K562 (cell line): Measurements from ENCODE around the gene CCDC158. TPM values are rescaled to one million over a fixed set of nuclear protein-coding genes. Genes with fewer than 3 reads are reported as not detected.

Experiments used
- ATF1 ChIP-seq, 2 experiments: fragments of 450-650 bp in 1 of 2; IDR thresholded peaks; 2 replicates each; pipeline ENCODE4 v1.6.1; 2016; ENCODE audit warnings: missing compliant biosample characterization in 1 of 2, missing genetic modification characterization in 1 of 2
- ELF4 ChIP-seq: fragments of 450-650 bp; formaldehyde crosslinking; IDR thresholded peaks from 2 replicates; pipeline ENCODE4 v1.4.0; 2022; ENCODE audit warnings: missing genetic modification characterization
- ETS1 ChIP-seq: conservative IDR thresholded peaks from 2 replicates; pipeline ENCODE4 v1.6.1; 2011; ENCODE audit warnings: low read depth, mild to moderate bottlenecking, low read length; ENCODE audit not compliant: control insufficient read depth
- FOXM1 ChIP-seq, 2 experiments: fragments of 450-650 bp in 1 of 2; sonication (generic) in 1 of 2; formaldehyde crosslinking in 1 of 2; IDR thresholded peaks; 2 replicates each; pipeline versions ENCODE4 v1.6.1 to v1.9.0; 2017 to 2022; ENCODE audit warnings: low read depth in 2 of 2, mild to moderate bottlenecking in 2 of 2, missing genetic modification reagents in 1 of 2, moderate library complexity in 1 of 2
- HDAC3 ChIP-seq: fragments of 450-650 bp; IDR thresholded peaks from 2 replicates; pipeline ENCODE4 v1.6.1; 2018; ENCODE audit warnings: borderline replicate concordance, mild to moderate bottlenecking, moderate library complexity; ENCODE audit not compliant: partially characterized antibody
- JUND ChIP-seq, 2 experiments: IDR thresholded peaks; 2 replicates in 1 of 2; 3 replicates in 1 of 2; pipeline ENCODE4 v1.6.1; 2011; ENCODE audit warnings: borderline replicate concordance in 2 of 2, low read depth in 2 of 2, low read length in 2 of 2, improper control_type of control experiment in 1 of 2, missing biosample characterization in 1 of 2, missing genetic modification characterization in 1 of 2, missing genetic modification reagents in 1 of 2
- KDM5B ChIP-seq: fragments of 200-600 bp; sonication (generic); IDR thresholded peaks from 2 replicates; pipeline ENCODE4 v1.6.1; 2012; ENCODE audit warnings: low read depth, mild to moderate bottlenecking, moderate library complexity, low read length, control low read depth, inconsistent platforms; ENCODE audit not compliant: insufficient replicate concordance
- MYC ChIP-seq, 2 experiments: fragments of 250-450 bp in 1 of 2; sonication (Bioruptor Pico) in 1 of 2; IDR thresholded peaks; 2 replicates each; pipeline versions ENCODE4 v1.5.1 to v1.6.1; 2012 to 2021; ENCODE audit warnings: low read depth in 2 of 2, borderline replicate concordance in 1 of 2, improper control_type of control experiment in 1 of 2, low read length in 1 of 2, mild to moderate bottlenecking in 1 of 2, moderate library complexity in 1 of 2
- NCOA1 ChIP-seq: fragments of 450-650 bp; IDR thresholded peaks from 2 replicates; pipeline ENCODE4 v1.6.1; 2016; ENCODE audit warnings: low read depth
- NR2F6 ChIP-seq: fragments of 450-650 bp; formaldehyde crosslinking; IDR thresholded peaks from 2 replicates; pipeline ENCODE4 v1.4.0; 2020; ENCODE audit warnings: mild to moderate bottlenecking
- RBM34 ChIP-seq: fragments of 200-400 bp; formaldehyde crosslinking; IDR thresholded peaks from 2 replicates; pipeline ENCODE4 v1.6.1; 2018; ENCODE audit warnings: low read length, borderline replicate concordance; ENCODE audit not compliant: insufficient read depth
- SMARCB1 ChIP-seq: IDR thresholded peaks from 2 replicates; pipeline ENCODE4 v1.6.1; 2011; ENCODE audit warnings: improper control_type of control experiment, low read depth; ENCODE audit not compliant: insufficient read length
- SMC3 ChIP-seq: conservative IDR thresholded peaks from 2 replicates; pipeline ENCODE4 v1.6.1; 2011; ENCODE audit warnings: low read depth, low read length, improper control_type of control experiment; ENCODE audit not compliant: insufficient read depth
- SP2 ChIP-seq: IDR thresholded peaks from 2 replicates; pipeline ENCODE4 v1.6.1; 2011; ENCODE audit warnings: mild to moderate bottlenecking, low read depth, low read length, moderate library complexity; ENCODE audit not compliant: poor library complexity, severe bottlenecking; ENCODE audit errors: extremely low read depth
- SPI1 ChIP-seq: IDR thresholded peaks from 2 replicates; pipeline ENCODE4 v1.6.1; 2011; ENCODE audit warnings: low read depth, low read length, control low read depth, borderline replicate concordance
- SREBF2 ChIP-seq: sonication (generic); formaldehyde crosslinking; IDR thresholded peaks from 2 replicates; pipeline ENCODE4 v1.4.0; 2020; ENCODE audit warnings: mild to moderate bottlenecking, missing genetic modification reagents
- TBP ChIP-seq: optimal IDR thresholded peaks from 2 replicates; pipeline ENCODE3; 2011; ENCODE audit warnings: low read depth, low read length, improper control_type of control experiment
- WHSC1 ChIP-seq: IDR thresholded peaks from one replicate; pipeline ENCODE4 v1.6.1; 2012; ENCODE audit warnings: low read length, control low read depth, inconsistent platforms
- ZFP36 ChIP-seq: fragments of 150-350 bp; IDR thresholded peaks from 2 replicates; pipeline ENCODE4 v1.6.1; 2018; ENCODE audit warnings: low read length, low read depth; ENCODE audit not compliant: partially characterized antibody
- ZFX ChIP-seq: sonication (generic); formaldehyde crosslinking; IDR thresholded peaks from 2 replicates; pipeline ENCODE4 v1.8.0; 2022; ENCODE audit warnings: mild to moderate bottlenecking, missing genetic modification reagents, moderate library complexity
- ZNF431 ChIP-seq: sonication (generic); formaldehyde crosslinking; IDR thresholded peaks from 2 replicates; pipeline ENCODE4 v1.8.0; 2022; ENCODE audit warnings: mild to moderate bottlenecking, missing genetic modification reagents
- ZNF696 ChIP-seq: fragments of 250-450 bp; sonication (Bioruptor Pico); conservative IDR thresholded peaks from 2 replicates; pipeline ENCODE4 v1.4.0; 2020; ENCODE audit warnings: mild to moderate bottlenecking, moderate library complexity
- polyA plus RNA-seq, 8 experiments: library from polyadenylated mRNA; depleted of rRNA in 4 of 8; stranded (reverse) in 5 of 8; unstranded in 3 of 8; fragments of >200 nt; fragmentation: Nextera tagmentation in 2 of 8; fragmentation: Illumina TruSeq in 1 of 8; extraction: Ambion mirVana in 2 of 8; extraction: Trizol in 1 of 8; gene quantifications; 2 replicates each; pipeline versions ENCODE4 v1.2.1 to v1.2.3, GENCODE V29; 2011 to 2014; ENCODE audit warnings: inconsistent platforms in 1 of 8, missing spikeins in 1 of 8
- total RNA-seq, 7 experiments: library from RNA; depleted of rRNA in 6 of 7; stranded (reverse); fragments of >200 nt in 6 of 7; fragmentation: Illumina TruSeq in 2 of 7; extraction: Trizol in 2 of 7; gene quantifications; 2 replicates each; pipeline versions ENCODE4 v1.2.1 to v1.2.3, GENCODE V29; 2011 to 2021; ENCODE audit warnings: low replicate concordance in 1 of 7
- TF ChIP-seq, protein P1 (sequence below): sonication (generic); IDR thresholded peaks from 2 replicates; pipeline ENCODE4 v1.6.1; 2016
- TF ChIP-seq, protein P2 (sequence below): fragments of 250-450 bp; sonication (Bioruptor Pico); IDR thresholded peaks from 2 replicates; pipeline ENCODE4 v1.5.0; 2020; ENCODE audit warnings: mild to moderate bottlenecking, borderline replicate concordance

CCDC158 gene
- total and polyA plus RNA-seq, 9 of the 15 experiments (the other 6 are each of a cell fraction or from before 2014, with no cell fraction given): not detected

- TF ChIP-seq, protein P1, sequence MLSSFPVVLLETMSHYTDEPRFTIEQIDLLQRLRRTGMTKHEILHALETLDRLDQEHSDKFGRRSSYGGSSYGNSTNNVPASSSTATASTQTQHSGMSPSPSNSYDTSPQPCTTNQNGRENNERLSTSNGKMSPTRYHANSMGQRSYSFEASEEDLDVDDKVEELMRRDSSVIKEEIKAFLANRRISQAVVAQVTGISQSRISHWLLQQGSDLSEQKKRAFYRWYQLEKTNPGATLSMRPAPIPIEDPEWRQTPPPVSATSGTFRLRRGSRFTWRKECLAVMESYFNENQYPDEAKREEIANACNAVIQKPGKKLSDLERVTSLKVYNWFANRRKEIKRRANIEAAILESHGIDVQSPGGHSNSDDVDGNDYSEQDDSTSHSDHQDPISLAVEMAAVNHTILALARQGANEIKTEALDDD: peak; percentile 67
- TF ChIP-seq NR2F6 (CRISPR knock-in tag) (no peak), ZFP36 (no peak), SMARCB1 (no peak), MYC (IDR thresholded peaks at IDR 0.05; ENCODE audit: low read depth, low read length) (no peak), MYC (CRISPR knock-in tag; IDR thresholded peaks at IDR 0.05; ENCODE audit: borderline replicate concordance, low read depth) (no peak), SMC3 (no peak), ELF4 (no peak), ETS1 (no peak), ZFX (CRISPR knock-in tag) (peak; percentile 48; the same call in 1 of the 2 replicates), ZNF696 (CRISPR knock-in tag) (no peak), TBP (no peak), ATF1 (CRISPR knock-in tag; IDR thresholded peaks at IDR 0.05) (no peak), ATF1 (tag; IDR thresholded peaks at IDR 0.05) (no peak), HDAC3 (peak; percentile 29), RBM34 (no peak), ZNF431 (CRISPR knock-in tag) (no peak), SPI1 (no peak), SREBF2 (CRISPR knock-in tag) (no peak), JUND (IDR thresholded peaks at IDR 0.05; ENCODE audit: borderline replicate concordance, low read depth, low read length) (peak; percentile 98), JUND (tag; IDR thresholded peaks at IDR 0.05; ENCODE audit: borderline replicate concordance, low read depth, low read length) (peak; percentile 98), NCOA1 (no peak), KDM5B (no peak), FOXM1 (IDR thresholded peaks at IDR 0.05; ENCODE audit: low read depth) (no peak), FOXM1 (CRISPR knock-in tag; IDR thresholded peaks at IDR 0.05; ENCODE audit: low read depth) (no peak), WHSC1 (no peak), SP2 (no peak)
- TF ChIP-seq, protein P2, sequence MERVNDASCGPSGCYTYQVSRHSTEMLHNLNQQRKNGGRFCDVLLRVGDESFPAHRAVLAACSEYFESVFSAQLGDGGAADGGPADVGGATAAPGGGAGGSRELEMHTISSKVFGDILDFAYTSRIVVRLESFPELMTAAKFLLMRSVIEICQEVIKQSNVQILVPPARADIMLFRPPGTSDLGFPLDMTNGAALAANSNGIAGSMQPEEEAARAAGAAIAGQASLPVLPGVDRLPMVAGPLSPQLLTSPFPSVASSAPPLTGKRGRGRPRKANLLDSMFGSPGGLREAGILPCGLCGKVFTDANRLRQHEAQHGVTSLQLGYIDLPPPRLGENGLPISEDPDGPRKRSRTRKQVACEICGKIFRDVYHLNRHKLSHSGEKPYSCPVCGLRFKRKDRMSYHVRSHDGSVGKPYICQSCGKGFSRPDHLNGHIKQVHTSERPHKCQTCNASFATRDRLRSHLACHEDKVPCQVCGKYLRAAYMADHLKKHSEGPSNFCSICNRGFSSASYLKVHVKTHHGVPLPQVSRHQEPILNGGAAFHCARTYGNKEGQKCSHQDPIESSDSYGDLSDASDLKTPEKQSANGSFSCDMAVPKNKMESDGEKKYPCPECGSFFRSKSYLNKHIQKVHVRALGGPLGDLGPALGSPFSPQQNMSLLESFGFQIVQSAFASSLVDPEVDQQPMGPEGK (CRISPR knock-in tag): no peak
Measured at GRCh38 chr4:76341063-76341462, 79.9 kb downstream of the CCDC158 start (continued).
